HEK293 (cell line): ENCODE results near the gene IGFLR1.
A peak's percentile ranks its signal among the peaks of the same experiment; 100 is the strongest.

Experiments used
- BCL11A ChIP-seq: fragments of 450-650 bp; formaldehyde crosslinking; IDR thresholded peaks from 2 replicates; pipeline ENCODE4 v1.5.1; 2016; ENCODE audit warnings: low read depth, missing biosample characterization, missing genetic modification characterization
- CTCF ChIP-seq: fragments of 450-650 bp; formaldehyde crosslinking; IDR thresholded peaks from 2 replicates; pipeline ENCODE4 v1.5.1; 2016; ENCODE audit warnings: missing biosample characterization, missing genetic modification characterization
- HOXD13 ChIP-seq: sonication (generic); formaldehyde crosslinking; IDR thresholded peaks from 2 replicates; pipeline ENCODE4 v1.8.0; 2022; ENCODE audit warnings: missing genetic modification reagents, borderline replicate concordance
- OVOL3 ChIP-seq: fragments of 450-650 bp; formaldehyde crosslinking; IDR thresholded peaks from 2 replicates; pipeline ENCODE4 v1.5.1; 2016; ENCODE audit warnings: missing biosample characterization, missing genetic modification characterization
- PRDM4 ChIP-seq: fragments of 450-650 bp; formaldehyde crosslinking; IDR thresholded peaks from 2 replicates; pipeline ENCODE4 v1.5.1; 2017; ENCODE audit warnings: missing biosample characterization, missing genetic modification characterization
- ZBTB21 ChIP-seq: fragments of 450-650 bp; formaldehyde crosslinking; IDR thresholded peaks from 2 replicates; pipeline ENCODE4 v1.5.1; 2017; ENCODE audit warnings: missing biosample characterization, missing genetic modification characterization
- ZBTB6 ChIP-seq: fragments of 450-650 bp; formaldehyde crosslinking; IDR thresholded peaks from 2 replicates; pipeline ENCODE4 v1.5.1; 2017; ENCODE audit warnings: missing biosample characterization, missing genetic modification characterization
- ZFP69B ChIP-seq: fragments of 450-650 bp; formaldehyde crosslinking; IDR thresholded peaks from 2 replicates; pipeline ENCODE4 v1.5.1; 2016; ENCODE audit warnings: missing biosample characterization, missing genetic modification characterization
- ZNF138 ChIP-seq: fragments of 450-650 bp; formaldehyde crosslinking; IDR thresholded peaks from 2 replicates; pipeline ENCODE4 v1.5.1; 2016; ENCODE audit warnings: missing biosample characterization, missing genetic modification characterization, borderline replicate concordance
- ZNF2 ChIP-seq: fragments of 450-650 bp; formaldehyde crosslinking; IDR thresholded peaks from 2 replicates; pipeline ENCODE4 v1.5.1; 2016; ENCODE audit warnings: missing biosample characterization, missing genetic modification characterization
- ZNF280C ChIP-seq: fragments of 450-650 bp; formaldehyde crosslinking; IDR thresholded peaks from 2 replicates; pipeline ENCODE4 v1.5.1; 2016; ENCODE audit warnings: missing biosample characterization, missing genetic modification characterization
- ZNF335 ChIP-seq: fragments of 450-650 bp; formaldehyde crosslinking; conservative IDR thresholded peaks from 2 replicates; pipeline ENCODE4 v1.5.1; 2016; ENCODE audit warnings: missing biosample characterization, missing genetic modification characterization
- ZNF544 ChIP-seq: fragments of 450-650 bp; formaldehyde crosslinking; IDR thresholded peaks from 2 replicates; pipeline ENCODE4 v1.5.0; 2017; ENCODE audit warnings: missing biosample characterization, missing genetic modification characterization
- ZNF600 ChIP-seq: fragments of 450-650 bp; formaldehyde crosslinking; IDR thresholded peaks from 2 replicates; pipeline ENCODE4 v1.5.1; 2016; ENCODE audit warnings: missing biosample characterization, missing genetic modification characterization
- ZNF610 ChIP-seq: fragments of 450-650 bp; formaldehyde crosslinking; IDR thresholded peaks from 2 replicates; pipeline ENCODE4 v1.5.1; 2016; ENCODE audit warnings: missing biosample characterization, missing genetic modification characterization, borderline replicate concordance
- ZNF623 ChIP-seq: fragments of 450-650 bp; formaldehyde crosslinking; IDR thresholded peaks from 2 replicates; pipeline ENCODE4 v1.5.1; 2016; ENCODE audit warnings: missing biosample characterization, missing genetic modification characterization
- ZNF654 ChIP-seq: fragments of 450-650 bp; formaldehyde crosslinking; IDR thresholded peaks from 2 replicates; pipeline ENCODE4 v1.5.1; 2016; ENCODE audit warnings: low read depth, missing biosample characterization, missing genetic modification characterization
- ZNF701 ChIP-seq: fragments of 450-650 bp; formaldehyde crosslinking; IDR thresholded peaks from 2 replicates; pipeline ENCODE4 v1.5.1; 2016; ENCODE audit warnings: missing biosample characterization, missing genetic modification characterization
- ZNF747 ChIP-seq: fragments of 450-650 bp; formaldehyde crosslinking; IDR thresholded peaks from 2 replicates; pipeline ENCODE4 v1.5.1; 2016; ENCODE audit warnings: missing biosample characterization, missing genetic modification characterization
- ZNF843 ChIP-seq: fragments of 450-650 bp; formaldehyde crosslinking; IDR thresholded peaks from 2 replicates; pipeline ENCODE4 v1.5.1; 2016; ENCODE audit warnings: missing biosample characterization, missing genetic modification characterization
- TF ChIP-seq, protein P1 (sequence below): fragments of 450-650 bp; formaldehyde crosslinking; IDR thresholded peaks from 2 replicates; pipeline ENCODE4 v1.5.1; 2016; ENCODE audit warnings: missing biosample characterization, missing genetic modification characterization
- TF ChIP-seq, protein P2 (sequence below): fragments of 450-650 bp; formaldehyde crosslinking; IDR thresholded peaks from 2 replicates; pipeline ENCODE4 v1.5.1; 2016; ENCODE audit warnings: missing biosample characterization, missing genetic modification characterization
- TF ChIP-seq, protein P3 (sequence below): fragments of 450-650 bp; formaldehyde crosslinking; IDR thresholded peaks from 2 replicates; pipeline ENCODE4 v1.5.1; 2016; ENCODE audit warnings: missing biosample characterization, missing genetic modification characterization
- TF ChIP-seq, protein P4 (sequence below): fragments of 450-650 bp; formaldehyde crosslinking; IDR thresholded peaks from 2 replicates; pipeline ENCODE4 v1.5.1; 2016; ENCODE audit warnings: missing biosample characterization, missing genetic modification characterization

The IGFLR1 gene

DNA sequence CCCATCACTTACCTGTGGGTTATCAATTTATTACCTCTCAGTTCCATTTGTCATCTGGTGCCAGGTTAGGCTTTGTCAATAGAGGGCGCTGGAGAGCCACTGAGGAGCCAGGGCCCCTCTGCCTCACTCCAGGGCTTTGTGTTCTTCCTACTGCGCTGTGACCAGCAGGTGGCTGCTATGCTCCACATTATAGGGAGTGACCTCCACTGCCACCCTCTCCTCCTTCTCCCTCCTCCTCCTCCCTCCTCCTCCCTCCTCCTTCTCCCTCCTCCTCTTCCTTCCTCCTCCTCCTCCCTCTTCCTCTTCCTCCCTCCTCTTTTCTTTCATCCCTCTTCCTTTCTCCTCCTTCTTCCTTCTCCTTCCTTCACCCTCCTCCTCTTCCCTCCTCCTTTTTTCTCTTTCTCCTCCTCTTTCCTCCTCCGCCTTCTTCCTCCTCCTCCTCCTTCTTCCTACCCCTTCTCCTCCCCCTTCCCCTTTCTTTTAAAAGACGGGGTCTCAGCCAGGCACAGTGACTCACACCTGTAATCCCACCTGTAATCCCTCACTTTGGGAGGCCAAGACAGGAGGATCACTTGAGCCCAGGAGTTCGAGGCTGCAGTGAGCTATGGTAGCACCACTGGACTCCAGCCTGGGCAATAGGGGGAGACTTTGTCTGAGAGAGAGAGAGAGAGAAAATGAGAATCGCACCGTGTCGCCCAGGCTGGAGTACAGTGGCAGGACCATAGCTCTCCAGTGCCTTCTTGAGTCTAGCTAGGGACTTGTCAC lies 48.2 kb downstream of the IGFLR1 start (continued):
- TF ChIP-seq ZNF280C (tag by site-specific recombination) = no peak
- TF ChIP-seq ZNF600 (tag by site-specific recombination) = peak; percentile 66; the same call in 1 of the 2 replicates
- TF ChIP-seq, protein P1, sequence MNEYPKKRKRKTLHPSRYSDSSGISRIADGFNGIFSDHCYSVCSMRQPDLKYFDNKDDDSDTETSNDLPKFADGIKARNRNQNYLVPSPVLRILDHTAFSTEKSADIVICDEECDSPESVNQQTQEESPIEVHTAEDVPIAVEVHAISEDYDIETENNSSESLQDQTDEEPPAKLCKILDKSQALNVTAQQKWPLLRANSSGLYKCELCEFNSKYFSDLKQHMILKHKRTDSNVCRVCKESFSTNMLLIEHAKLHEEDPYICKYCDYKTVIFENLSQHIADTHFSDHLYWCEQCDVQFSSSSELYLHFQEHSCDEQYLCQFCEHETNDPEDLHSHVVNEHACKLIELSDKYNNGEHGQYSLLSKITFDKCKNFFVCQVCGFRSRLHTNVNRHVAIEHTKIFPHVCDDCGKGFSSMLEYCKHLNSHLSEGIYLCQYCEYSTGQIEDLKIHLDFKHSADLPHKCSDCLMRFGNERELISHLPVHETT (tag by site-specific recombination) = peak; percentile 66
- peak; percentile 73; the same call in 1 of the 2 replicates for TF ChIP-seq PRDM4 (tag by site-specific recombination)
- no peak; the same call in none of the 2 replicates for TF ChIP-seq ZNF843 (tag by site-specific recombination)
- TF ChIP-seq ZNF138 (tag by site-specific recombination) = no peak
- TF ChIP-seq, protein P2, sequence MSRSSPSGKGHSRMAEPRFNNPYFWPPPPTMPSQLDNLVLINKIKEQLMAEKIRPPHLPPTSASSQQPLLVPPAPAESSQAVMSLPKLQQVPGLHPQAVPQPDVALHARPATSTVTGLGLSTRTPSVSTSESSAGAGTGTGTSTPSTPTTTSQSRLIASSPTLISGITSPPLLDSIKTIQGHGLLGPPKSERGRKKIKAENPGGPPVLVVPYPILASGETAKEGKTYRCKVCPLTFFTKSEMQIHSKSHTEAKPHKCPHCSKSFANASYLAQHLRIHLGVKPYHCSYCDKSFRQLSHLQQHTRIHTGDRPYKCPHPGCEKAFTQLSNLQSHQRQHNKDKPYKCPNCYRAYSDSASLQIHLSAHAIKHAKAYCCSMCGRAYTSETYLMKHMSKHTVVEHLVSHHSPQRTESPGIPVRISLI (tag by site-specific recombination) = no peak
- peak; percentile 71; the same call in 1 of the 2 replicates for TF ChIP-seq ZNF610
- peak; percentile 91; the same call in 1 of the 2 replicates for TF ChIP-seq ZNF2 (tag by site-specific recombination)
- TF ChIP-seq ZBTB6 (tag by site-specific recombination) = 0 out of 2 replicates have a peak, but pooled peaks have one; percentile 43
- peak; percentile 100 for TF ChIP-seq CTCF
- peak; percentile 92 for TF ChIP-seq BCL11A
- no peak for TF ChIP-seq HOXD13 (CRISPR knock-in tag)
- TF ChIP-seq, protein P3, sequence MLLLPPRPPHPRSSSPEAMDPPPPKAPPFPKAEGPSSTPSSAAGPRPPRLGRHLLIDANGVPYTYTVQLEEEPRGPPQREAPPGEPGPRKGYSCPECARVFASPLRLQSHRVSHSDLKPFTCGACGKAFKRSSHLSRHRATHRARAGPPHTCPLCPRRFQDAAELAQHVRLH = 0 out of 2 replicates have a peak, but pooled peaks have one; percentile 52
- peak; percentile 87; the same call in 1 of the 2 replicates for TF ChIP-seq ZNF701 (tag by site-specific recombination)
- TF ChIP-seq ZFP69B = peak; percentile 80
- no peak for TF ChIP-seq OVOL3 (tag by site-specific recombination)
- TF ChIP-seq ZNF747 = no peak
- no peak for TF ChIP-seq ZNF544
- peak; percentile 100 for TF ChIP-seq ZNF654 (tag by site-specific recombination)
- TF ChIP-seq ZNF335 (tag by site-specific recombination) = no peak; the same call in 1 of the 2 replicates
- peak; percentile 36; the same call in 1 of the 2 replicates for TF ChIP-seq ZBTB21
- TF ChIP-seq, protein P4, sequence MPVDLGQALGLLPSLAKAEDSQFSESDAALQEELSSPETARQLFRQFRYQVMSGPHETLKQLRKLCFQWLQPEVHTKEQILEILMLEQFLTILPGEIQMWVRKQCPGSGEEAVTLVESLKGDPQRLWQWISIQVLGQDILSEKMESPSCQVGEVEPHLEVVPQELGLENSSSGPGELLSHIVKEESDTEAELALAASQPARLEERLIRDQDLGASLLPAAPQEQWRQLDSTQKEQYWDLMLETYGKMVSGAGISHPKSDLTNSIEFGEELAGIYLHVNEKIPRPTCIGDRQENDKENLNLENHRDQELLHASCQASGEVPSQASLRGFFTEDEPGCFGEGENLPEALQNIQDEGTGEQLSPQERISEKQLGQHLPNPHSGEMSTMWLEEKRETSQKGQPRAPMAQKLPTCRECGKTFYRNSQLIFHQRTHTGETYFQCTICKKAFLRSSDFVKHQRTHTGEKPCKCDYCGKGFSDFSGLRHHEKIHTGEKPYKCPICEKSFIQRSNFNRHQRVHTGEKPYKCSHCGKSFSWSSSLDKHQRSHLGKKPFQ = peak; percentile 66; the same call in 1 of the 2 replicates
- TF ChIP-seq ZNF623 = no peak
